Cerebellar cortex (tissue), 1 donor: ENCODE data around the gene ZDHHC14.
"Not testable (repeated sequence)": the region's sequence is repeated elsewhere in the genome, so short reads cannot be mapped to it uniquely, and the experiment has no call there.

Experiments
- DNase-seq: peaks from one replicate; pipeline ENCODE4 v3.0.0-alpha.2; 2015; ENCODE audit warnings: low spot score

The ZDHHC14 gene

GRCh38 chr6:157445277-157446009 lies 64.5 kb downstream of the ZDHHC14 start:
- DNase-seq = no peak

GRCh38 chr6:157447735-157448134 lies 66.7 kb downstream of the ZDHHC14 start:
- no peak for DNase-seq

- DNase-seq = no peak
Observed at GRCh38 chr6:157449610-157450009, 68.6 kb downstream of the ZDHHC14 start.

- no peak for DNase-seq
Observed at GRCh38 chr6:157450931-157451742, 70.1 kb downstream of the ZDHHC14 start.

- no peak for DNase-seq
Observed at GRCh38 chr6:157452096-157452495, 71.1 kb downstream of the ZDHHC14 start.

GRCh38 chr6:157453131-157453530 lies 72.1 kb downstream of the ZDHHC14 start:
- DNase-seq = no peak

GRCh38 chr6:157453978-157454377 lies 73.0 kb downstream of the ZDHHC14 start:
- DNase-seq = no peak

- no peak for DNase-seq
Observed at GRCh38 chr6:157454762-157455714, 74.0 kb downstream of the ZDHHC14 start.

GRCh38 chr6:157455731-157456523 lies 74.9 kb downstream of the ZDHHC14 start:
- no peak for DNase-seq

- no peak for DNase-seq
Observed at GRCh38 chr6:157456524-157456829, 75.5 kb downstream of the ZDHHC14 start.

- DNase-seq = no peak
Observed at GRCh38 chr6:157457787-157458186, 76.8 kb downstream of the ZDHHC14 start.

GRCh38 chr6:157459327-157459726 lies 78.3 kb downstream of the ZDHHC14 start:
- DNase-seq = no peak

GRCh38 chr6:157460182-157460999 lies 79.4 kb downstream of the ZDHHC14 start:
- DNase-seq = no peak

- no peak for DNase-seq
Observed at GRCh38 chr6:157461000-157461915, 80.3 kb downstream of the ZDHHC14 start.

GRCh38 chr6:157462956-157463742 lies 82.2 kb downstream of the ZDHHC14 start:
- DNase-seq = no peak

- DNase-seq = not testable (repeated sequence)
Observed at GRCh38 chr6:157463743-157464135, 82.7 kb downstream of the ZDHHC14 start.

- peak; percentile 38 for DNase-seq
Observed at GRCh38 chr6:157464653-157465535, 83.9 kb downstream of the ZDHHC14 start.

GRCh38 chr6:157466342-157466648 lies 85.3 kb downstream of the ZDHHC14 start:
- DNase-seq = no peak
